HG03342 (cell line): ENCODE results near the gene NUCB1.
"Not testable (repeated sequence)": the region's sequence is repeated elsewhere in the genome, so short reads cannot be mapped to it uniquely, and the experiment has no call there.

ENCODE experiments used
- ATAC-seq: cut with Tn5 transposase; IDR thresholded peaks from one replicate; pipeline ENCODE4 v1.9.1; 2021; ENCODE audit warnings: mild to moderate bottlenecking, moderate library complexity; ENCODE audit not compliant: unreplicated experiment

The NUCB1 gene

DNA sequence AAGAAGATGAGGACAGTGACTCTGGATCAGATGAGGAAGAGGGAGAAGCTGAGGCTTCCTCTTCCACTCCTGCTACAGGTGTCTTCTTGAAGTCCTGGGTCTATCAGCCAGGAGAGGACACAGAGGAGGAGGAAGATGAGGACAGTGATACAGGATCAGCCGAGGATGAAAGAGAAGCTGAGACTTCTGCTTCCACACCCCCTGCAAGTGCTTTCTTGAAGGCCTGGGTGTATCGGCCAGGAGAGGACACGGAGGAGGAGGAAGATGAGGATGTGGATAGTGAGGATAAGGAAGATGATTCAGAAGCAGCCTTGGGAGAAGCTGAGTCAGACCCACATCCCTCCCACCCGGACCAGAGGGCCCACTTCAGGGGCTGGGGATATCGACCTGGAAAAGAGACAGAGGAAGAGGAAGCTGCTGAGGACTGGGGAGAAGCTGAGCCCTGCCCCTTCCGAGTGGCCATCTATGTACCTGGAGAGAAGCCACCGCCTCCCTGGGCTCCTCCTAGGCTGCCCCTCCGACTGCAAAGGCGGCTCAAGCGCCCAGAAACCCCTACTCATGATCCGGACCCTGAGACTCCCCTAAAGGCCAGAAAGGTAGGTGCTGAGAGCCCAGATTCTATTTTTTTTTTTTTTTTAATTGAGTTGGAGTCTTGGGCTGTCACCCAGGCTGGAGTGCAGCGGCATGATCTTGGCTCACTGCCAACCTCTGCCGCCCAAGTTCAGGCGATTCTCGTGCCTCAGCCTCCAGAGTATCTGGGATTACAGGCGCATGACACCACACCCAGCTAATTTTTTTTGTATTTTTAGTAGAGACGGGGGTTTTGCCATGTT lies 25.6 kb upstream of the NUCB1 start:
- no peak for ATAC-seq

DNA sequence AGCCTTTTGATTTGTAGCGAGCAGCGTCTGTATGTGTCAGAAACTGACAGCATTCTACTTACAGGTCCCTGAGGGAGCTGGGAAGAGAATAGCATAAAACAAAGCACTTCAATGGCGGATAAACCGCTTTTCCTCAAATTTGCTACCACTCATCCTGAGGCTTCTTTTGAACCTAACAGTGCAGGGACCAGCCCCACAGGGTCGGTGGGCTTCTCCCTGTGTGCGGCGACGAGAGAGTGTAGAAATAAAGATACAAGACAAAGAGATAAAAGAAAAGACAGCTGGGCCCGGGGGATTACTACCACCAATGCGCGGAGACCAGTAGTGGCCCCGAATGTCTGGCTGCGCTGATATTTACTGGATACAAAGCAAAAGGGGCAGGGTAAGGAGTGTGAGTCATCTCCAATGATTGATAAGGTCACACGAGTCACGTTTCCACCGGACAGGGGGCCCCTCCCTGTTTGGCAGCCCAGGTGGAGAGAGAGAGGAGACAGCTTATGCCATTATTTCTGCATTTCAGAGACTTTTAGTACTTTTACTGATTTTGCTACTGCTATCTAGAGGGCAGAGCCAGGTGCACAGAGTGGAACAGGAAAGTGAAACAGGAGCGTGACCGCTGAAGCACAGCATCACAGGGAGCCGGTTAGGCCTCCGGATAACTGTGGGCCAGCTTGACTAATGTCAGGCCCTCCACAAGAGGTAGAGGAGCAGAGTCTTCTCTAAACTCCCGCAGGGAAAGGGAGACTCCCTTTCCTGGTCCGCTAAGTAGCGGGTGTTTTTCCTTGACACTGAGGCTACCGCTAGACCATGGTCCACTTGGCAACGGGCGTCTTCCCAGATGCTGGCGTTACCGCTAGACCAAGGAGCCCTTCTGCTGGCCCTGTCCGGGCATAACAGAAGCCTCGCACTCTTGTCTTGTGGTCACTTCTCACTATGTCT lies 23.8 kb upstream of the NUCB1 start:
- not testable (repeated sequence) for ATAC-seq

DNA sequence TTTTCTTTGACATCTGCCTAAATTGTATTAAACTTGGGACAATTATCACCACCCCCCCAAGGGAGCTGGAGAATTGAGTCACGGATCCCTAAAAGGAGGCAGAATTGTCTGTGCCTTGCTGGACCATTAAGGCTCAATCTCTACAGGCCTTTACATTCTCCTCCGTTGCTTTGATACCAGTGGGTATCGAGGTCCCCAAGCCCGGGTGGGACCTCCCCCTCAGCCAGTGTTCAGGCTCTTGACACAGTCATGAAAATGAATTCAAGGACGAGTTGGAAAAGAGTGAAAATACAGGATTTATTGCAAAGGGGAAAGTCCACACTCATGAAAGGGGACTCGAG lies 22.3 kb upstream of the NUCB1 start:
- ATAC-seq, result no peak

DNA sequence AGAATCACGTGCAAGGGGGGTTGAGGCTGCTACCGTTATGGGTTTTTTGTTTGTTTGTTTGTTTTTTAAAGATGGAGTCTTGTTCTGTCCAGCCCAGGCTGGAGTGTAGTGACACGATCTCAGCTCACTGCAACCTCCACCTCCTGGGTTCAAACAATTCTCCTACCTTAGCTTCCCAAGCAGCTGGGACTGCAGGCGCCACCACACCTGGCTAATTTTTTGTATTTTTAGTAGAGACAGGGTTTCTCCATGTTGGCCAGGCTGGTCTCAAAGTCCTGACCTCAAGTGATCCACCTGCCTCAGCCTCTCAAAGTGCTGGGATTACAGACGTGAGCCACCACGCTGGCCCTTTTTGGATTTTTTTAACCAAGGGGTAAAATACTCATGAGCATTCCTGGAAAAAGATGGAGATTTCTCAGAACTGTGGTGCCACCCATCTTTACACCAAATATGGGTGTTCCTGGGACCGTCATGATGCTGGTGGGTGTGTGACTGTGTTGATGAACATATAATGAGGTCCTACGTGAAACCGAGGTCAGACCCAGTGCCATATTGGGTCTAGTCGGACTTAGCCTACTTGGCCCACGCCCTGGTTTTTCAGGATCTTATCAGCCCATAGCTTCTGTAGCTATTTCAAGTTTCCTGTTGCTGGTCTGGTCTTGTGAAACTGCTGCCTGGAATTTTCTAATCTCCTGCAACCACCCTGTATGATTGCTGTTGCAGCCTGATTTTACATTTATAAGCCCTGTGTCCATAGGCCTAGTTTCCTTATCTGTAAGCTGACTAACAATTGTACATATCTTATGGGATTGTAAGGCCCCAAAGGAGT lies 21.7 kb upstream of the NUCB1 start:
- ATAC-seq, result no peak

DNA sequence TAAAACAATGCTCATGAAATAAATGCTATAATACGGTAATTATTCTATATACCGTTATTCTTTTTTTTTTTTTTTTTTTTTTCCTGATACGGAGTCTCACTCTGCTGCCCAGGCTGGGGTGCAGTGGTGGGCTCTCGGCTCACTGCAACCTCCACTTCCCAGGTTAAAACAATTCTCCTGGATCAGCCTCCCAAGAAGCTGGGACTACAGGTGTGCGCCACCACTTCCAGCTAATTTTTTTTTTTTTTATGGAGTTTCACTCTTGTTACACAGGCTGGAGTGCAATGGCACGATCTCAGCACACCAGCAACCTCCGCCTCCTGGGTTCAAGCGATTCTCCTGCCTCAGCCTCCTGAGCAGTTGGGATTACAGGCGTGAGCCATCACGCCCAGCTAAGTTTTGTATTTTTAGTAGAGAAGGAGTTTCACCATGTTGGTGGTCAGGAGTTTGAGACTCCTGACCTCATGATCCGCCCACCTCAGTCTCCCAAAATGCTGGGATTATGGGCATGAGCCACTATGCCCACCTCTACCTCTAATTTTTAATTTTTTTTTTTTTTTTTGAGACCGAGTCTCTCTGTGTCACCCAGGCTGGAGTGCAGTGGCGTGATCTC lies 21.0 kb upstream of the NUCB1 start:
- ATAC-seq, result no peak

DNA sequence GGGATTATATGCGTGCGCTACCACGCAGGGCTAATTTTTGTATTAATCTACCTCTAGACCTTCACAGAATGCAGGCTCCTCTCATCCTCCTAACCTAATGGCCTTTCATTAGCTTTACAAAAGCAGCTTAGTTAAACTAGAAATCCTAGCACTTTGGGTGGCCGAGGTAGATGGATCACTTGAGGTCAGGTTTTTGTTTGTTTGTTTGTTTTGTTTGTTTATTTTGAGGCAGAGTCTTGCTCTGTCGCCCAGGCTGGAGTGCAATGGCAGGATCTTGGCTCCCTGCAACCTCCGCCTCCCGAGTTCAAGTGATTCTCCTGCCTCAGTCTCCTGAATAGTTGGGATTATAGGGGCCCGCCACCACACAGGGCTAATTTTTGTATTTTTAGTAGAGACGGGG lies 20.4 kb upstream of the NUCB1 start:
- ATAC-seq, result not testable (repeated sequence)

DNA sequence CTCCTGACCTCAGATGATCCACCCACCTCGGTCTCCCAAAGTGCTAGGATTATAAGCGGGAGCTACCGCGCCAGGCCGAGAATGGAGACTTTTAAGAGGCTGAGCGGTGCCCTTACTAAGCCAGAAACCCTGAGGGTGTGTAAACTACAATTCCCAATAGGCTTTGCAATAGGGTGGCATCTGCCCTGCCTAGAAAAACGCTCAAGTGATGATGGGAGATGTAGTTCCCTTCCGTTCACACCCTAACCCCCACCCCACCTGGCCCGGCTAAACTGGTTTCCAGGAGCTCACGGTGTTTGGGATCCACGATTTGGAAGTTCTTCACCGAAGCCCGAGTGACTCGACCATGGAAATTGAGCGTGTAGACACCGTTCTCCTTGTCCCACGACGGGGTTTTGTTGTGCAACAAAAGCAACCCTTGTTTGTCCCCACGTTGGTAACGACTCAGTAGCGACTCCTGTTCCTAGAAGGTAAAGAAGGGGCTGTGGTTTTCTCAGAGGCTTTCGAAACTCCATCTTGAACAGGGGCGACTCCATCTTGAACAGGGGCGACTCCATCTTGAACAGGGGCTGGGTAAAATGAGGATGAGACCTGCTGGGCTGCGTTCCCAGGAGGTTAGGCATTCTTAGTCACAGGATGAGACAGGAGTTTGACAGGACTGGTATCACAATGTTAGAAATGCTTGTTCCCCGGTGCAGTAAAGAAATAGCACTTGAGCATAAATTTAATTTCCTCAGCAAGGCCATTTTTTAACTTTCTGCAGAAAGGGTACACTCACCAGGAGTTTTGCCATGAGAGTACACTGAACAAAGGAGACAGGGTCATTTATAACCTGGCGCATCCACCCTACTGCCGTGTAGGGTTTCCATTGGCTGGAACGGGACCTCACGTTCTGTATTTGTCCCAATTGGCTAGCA lies 18.1 kb upstream of the NUCB1 start:
- ATAC-seq, result no peak

DNA sequence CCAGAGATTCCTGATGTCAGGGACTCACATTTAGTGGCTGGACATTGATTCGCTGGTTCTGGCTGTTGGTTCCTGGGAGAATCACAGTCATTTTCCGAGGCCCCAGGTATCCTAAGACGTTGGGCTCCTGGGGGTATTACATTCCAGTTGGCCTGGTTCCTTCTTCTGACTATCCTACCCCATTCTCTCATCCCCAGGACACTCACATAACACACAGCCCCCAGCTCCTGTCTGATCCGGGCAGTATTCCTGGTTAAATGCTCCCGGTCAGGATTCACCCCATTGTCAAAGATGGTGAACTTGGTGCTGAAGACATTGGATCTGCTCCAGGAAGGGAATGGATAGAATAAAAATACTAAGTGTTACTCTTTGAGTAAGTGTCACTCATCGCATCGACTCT lies 16.4 kb upstream of the NUCB1 start:
- no peak for ATAC-seq

DNA sequence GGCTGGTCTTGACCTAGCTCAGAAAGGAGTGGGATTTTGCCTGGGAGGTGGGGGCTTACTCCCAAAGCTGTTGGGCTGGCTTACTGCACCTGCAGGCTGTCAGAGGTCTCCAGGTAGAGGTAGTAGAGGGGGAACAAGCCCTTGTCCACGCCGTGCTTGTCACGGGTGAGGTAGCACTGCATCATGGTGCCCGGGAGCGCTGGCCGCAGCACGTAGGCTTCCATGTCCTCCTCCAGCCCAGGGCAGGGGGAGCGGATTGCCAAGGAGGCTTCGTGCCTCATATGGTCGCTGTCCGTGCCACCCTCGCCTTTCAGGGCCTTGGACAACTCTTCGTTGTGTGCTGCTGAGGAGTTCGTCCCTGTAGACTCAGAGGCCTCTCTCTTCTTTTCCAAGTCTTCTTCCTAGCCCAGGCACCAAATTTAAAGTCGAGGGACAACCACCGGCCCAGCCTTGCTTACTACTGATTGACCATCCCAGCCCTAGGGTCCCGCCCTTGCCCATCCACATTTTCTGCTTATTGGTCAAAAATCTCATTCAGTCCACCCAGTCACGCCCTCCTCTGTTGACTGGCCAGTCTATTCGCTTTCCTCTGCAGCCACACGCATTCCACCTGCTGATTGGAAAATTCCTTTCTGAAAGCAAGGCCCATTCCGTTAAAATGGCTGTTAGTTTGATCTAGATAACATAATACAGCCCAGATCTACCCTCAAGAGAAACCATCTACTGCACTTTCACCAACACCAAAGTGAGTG lies 12.1 kb upstream of the NUCB1 start:
- no peak for ATAC-seq

DNA sequence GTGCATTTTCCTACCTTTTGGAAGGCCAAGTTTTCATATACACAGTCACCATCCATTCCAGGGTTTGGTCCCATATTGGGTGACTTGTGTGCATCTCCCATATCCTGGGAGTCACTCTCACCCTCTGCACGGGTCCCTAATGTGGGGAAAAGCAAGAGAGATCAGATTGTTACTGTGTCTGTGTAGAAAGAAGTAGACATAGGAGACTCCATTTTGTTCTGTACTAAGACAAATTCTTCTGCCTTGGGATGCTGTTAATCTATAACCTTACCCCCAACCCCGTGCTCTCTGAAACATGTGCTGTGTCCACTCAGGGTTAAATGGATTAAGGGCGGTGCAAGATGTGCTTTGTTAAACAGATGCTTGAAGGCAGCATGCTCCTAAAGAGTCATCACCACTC lies 10.6 kb upstream of the NUCB1 start:
- not testable (repeated sequence) for ATAC-seq

DNA sequence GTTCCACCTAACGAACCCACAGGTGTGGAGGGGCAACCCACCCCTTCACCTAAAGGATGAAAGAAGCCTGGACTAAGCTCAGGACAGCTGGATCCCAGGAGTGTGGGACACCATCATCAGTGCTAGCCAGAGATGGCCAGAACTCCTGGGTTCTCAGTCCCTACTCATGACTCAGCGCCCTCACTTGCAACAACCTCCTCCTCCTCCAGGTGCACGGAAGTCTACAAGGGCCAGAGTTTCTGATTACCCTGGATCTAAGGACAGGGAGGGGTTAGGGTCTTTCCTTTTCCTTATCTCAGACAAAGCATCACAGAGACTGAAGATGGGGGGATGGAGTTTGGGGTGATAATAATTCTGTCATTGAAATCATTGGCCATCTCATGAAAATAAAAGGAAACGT lies 9.6 kb upstream of the NUCB1 start:
- no peak for ATAC-seq

DNA sequence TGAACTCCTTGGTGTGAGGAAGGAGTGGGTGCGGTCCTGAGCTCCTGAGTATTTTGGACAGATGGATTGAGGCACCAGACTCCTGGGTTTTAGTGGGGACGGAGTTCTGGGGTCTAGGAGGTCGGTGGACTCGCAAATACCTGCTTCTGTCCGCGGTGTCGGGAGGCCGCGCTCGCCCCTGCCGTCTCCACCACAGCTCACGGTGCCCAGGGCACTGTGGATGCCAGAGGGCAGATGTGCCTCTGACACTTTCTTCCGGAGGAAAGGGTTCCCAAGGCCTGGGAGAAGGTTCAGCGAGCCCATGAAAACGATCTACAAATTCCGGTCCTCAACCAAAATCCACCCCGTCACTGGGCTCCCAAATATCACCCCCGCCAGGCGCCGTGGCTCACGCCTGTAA lies 4.9 kb upstream of the NUCB1 start:
- ATAC-seq, result no peak

DNA sequence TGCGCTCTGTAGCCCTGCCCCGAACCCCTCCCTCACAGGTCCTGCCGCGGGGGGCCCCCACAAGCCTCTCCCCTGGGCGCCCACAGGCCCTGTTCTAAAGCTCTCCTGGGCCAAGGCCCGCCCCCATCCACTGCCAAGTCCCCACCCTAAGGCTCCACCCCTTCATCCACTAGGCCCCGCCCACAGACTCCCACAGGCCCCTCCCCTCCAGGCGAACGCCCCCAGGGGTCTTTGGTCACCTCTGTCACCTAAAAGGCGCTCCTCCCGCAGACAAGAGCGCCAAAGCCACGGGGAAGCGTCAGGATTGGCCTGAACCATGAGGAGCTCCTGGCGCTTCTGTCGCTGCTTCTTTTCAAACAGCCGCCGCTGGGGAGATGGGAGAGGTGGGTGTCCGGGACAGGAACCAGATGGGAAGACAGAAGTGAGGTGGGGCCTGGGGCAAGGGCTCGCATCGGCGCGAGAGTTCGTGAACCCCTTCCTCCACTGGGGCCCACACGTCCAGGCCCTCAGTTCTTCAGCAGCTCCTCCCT lies 3.9 kb upstream of the NUCB1 start:
- no peak for ATAC-seq

DNA sequence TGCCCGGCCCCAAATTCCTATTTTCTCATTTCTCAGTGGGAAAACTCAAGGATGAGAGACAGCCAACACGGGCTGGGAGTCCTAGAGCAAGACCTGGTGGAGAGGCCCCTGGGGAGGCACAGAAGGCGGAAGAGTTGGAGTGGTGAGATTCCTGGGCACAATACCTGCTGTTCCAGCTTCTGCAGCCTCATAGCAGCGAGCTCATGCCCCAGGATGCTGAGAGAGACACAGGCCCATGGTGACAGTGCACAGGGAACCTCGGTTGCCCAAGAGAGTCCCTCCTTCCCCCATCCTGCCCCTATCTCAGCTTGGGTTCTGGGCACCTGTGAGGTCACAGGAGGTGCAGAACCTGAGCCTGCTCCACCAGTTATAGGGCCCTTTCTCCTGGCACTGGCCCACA lies 2.9 kb upstream of the NUCB1 start:
- no peak for ATAC-seq

DNA sequence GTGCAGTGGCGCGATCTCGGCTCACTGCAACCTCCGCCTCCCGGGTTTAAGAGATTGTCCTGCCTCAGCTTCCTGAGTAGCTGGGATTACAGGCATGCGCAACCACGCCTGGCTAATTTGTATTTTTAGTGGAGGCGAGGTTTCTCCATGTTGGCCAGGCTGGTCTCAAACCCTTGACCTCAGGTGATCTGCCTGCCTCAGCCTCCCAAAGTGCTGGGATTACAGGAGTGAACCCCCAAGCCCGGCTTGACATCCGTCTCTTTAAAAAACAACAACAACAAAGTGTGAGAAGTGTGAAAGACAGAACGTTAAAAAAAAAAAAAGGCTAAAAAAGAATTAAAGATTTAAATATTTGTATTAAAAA lies 744 bp upstream of the NUCB1 start:
- ATAC-seq, result not testable (repeated sequence)

DNA sequence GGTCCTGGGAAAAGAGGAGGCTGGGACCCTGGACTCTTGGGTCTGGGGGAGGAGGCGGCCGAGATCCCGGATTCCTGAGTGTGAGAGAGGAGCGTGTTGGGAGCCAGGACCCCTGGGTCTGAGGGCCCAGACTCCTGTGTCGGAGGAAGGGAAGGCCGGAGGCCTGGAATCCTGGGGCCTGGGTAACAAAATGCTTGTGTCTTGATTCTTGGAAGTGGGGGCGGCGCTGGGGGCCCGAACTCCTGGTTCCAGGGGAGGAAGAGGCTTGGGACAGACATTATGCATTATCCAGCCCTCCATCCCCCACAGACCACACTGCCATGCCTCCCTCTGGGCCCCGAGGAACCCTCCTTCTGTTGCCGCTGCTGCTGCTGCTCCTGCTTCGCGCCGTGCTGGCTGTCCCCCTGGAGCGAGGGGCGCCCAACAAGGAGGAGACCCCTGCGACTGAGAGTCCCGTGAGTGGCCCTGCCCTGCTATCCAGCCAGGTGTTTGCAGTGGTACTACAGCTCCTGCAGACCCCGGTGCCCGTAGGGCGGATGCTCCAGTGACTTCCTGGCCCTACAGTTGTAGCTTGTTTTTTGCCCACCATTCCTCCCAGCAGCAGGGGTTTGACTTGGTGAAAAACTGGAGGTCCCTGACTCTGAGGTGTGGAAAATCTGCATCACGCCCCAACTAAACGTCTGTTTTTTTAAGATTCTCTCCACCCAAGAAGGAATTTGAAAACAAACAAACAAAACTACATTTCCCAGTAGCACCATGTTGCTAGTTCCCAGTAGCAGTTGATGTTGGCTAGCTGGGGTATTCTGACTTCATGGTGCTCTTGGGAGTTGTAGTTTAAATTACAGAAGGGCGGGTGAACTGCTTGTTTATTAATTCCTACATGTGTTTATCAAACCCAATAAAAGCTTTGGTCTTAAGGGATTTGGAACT lies 630 bp downstream of the NUCB1 start:
- ATAC-seq, result no peak

DNA sequence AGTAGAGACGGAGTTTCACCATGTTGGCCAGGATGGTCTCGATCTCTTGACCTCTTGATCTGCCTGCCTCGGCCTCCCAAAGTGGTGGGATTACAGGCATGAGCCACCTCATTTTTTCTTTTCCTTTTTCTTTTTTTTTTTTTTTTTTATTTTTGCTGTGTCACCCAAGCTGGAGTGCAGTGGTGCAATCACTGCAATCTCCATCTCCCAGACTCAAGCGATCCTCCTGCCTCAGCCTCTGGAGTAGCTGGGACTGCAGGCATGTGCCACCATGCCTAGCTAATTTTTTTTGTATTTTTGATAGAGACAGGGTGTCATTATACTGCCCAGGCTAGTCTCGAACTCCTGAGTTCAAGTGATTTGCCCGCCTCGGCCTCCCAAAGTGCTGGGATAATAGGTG lies 2.2 kb downstream of the NUCB1 start:
- not testable (repeated sequence) for ATAC-seq

DNA sequence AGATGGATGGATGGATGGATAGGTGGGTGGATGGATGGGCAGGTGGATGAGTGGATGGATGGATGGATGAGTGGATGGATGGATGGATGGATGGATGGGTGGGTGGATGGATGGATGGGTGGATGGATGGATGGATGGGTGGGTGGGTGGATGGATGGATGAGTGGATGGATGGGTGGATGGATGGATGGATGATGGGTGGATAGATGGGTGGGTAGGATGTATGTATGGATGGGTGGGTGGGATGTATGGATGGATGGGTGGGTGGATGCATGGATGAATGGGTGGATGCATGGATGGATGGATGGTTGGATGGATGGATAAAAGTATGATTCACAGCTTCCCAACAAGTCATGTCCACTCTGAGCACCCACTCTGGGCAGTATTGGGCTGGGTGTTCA lies 3.7 kb downstream of the NUCB1 start:
- ATAC-seq, result not testable (repeated sequence)
